ENCODE results near the gene GPC6.

DNA sequence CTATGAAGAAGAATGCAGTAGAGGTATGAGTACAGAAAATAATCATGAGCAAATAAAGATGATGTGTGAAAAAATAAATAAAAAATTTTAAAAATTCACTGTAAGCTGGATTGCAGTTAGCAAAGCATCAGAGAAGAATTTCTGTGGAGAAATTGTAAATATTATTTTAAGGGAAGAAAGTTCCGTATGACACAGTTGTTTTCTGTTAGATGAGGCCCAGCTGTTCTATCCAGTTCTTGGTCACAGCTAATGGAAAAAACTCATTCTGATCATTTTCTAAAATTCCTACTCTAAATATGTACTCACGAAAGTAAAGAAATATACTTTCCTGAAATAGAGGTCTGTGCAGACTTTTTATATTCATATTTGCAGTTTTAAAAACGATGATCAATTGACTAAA, 674.1 kb downstream of the GPC6 start:
- TF ChIP-seq EZH2 (IDR thresholded peaks at IDR 0.05; ENCODE audit: insufficient read depth, poor library complexity, severe bottlenecking) = no peak
- TF ChIP-seq EZH2phosphoT487 (IDR thresholded peaks at IDR 0.05; ENCODE audit: insufficient read depth, low read depth) = no peak

Data from GM23248 (cell line).